Spleen (tissue), 7 donors: Measurements from ENCODE around the gene EPS8L3.
"Not testable (repeated sequence)": the region's sequence is repeated elsewhere in the genome, so short reads cannot be mapped to it uniquely, and the experiment has no call there.

ENCODE experiments used
- POLR2AphosphoS5 ChIP-seq, 3 donors: sonication (generic); formaldehyde crosslinking; IDR thresholded peaks; one replicate each; pipeline ENCODE4 v1.5.1; 2017; ENCODE audit warnings: antibody characterized with exemption in 3 of 3
- TF ChIP-seq, protein P1 (sequence below), 11 experiments: fragments of 200-600 bp in 7 of 11; fragments of 450-650 bp in 4 of 11; sonication (generic) in 4 of 11; IDR thresholded peaks in 8 of 11; conservative IDR thresholded peaks in 3 of 11; 1 replicate in 7 of 11; 2 replicates in 4 of 11; pipeline versions ENCODE4 v1.4.0 to v1.8.0; 2016 to 2021; ENCODE audit warnings: antibody characterized with exemption in 11 of 11, inconsistent platforms in 4 of 11, mild to moderate bottlenecking in 1 of 11
- donor health status: DM: no; HTN: no; CAD: no; lungs with moderate emphysema.
- donor health status: DM: no; HTN: no; CAD: no.
- donor health status: DM: no; HTN: no; CAD: no.

DNA sequence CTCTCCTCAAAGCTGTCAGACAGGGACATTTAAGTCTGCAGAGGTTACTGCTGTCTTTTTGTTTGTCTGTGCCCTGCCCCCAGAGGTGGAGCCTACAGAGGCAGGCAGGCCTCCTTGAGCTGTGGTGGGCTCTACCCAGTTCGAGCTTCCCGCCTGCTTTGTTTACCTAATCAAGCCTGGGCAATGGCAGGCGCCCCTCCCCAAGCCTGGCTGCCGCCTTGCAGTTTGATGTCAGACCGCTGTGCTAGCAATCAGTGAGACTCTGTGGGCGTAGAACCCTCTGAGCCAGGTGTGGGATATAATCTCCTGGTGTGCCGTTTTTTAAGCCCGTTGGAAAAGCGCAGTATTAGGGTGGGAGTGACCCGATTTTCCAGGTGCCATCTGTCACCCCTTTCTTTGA lies 15.4 kb downstream of the EPS8L3 start:
- TF ChIP-seq, protein P1, sequence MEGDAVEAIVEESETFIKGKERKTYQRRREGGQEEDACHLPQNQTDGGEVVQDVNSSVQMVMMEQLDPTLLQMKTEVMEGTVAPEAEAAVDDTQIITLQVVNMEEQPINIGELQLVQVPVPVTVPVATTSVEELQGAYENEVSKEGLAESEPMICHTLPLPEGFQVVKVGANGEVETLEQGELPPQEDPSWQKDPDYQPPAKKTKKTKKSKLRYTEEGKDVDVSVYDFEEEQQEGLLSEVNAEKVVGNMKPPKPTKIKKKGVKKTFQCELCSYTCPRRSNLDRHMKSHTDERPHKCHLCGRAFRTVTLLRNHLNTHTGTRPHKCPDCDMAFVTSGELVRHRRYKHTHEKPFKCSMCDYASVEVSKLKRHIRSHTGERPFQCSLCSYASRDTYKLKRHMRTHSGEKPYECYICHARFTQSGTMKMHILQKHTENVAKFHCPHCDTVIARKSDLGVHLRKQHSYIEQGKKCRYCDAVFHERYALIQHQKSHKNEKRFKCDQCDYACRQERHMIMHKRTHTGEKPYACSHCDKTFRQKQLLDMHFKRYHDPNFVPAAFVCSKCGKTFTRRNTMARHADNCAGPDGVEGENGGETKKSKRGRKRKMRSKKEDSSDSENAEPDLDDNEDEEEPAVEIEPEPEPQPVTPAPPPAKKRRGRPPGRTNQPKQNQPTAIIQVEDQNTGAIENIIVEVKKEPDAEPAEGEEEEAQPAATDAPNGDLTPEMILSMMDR (IDR thresholded peaks at IDR 0.05 in 8 of 11, conservative IDR thresholded peaks at IDR 0.05 in 3 of 11) = not testable (repeated sequence)
- TF ChIP-seq POLR2AphosphoS5 (IDR thresholded peaks at IDR 0.05) = not testable (repeated sequence)
